Keratinocyte (primary cell): Measurements from ENCODE around the gene FXR1. TPM values are rescaled to one million over a fixed set of nuclear protein-coding genes. Genes with fewer than 3 reads are reported as not detected.

Source experiments
- DNase-seq: peaks from one replicate; pipeline ENCODE4 v3.0.0-alpha.2; 2011; ENCODE audit warnings: low read depth, missing footprints, low spot score
- FAIRE-seq: peaks from 2 replicates; lab custom pipeline; 2011; peaks lifted over from hg19 to GRCh38; lab: Jason Lieb, UNC
- H2AFZ ChIP-seq: 2 replicates; pipeline ENCODE4 v1.6.0; 2012; ENCODE audit warnings: low read length, control low read depth, inconsistent platforms; ENCODE audit not compliant: control insufficient read depth
- H3K27ac ChIP-seq: 2 replicates; pipeline ENCODE4 v1.5.1; 2011; ENCODE audit warnings: low read length; ENCODE audit not compliant: control insufficient read depth, insufficient read depth
- H3K27me3 ChIP-seq: 3 replicates; pipeline ENCODE4 v1.6.0; 2011; ENCODE audit warnings: low read length; ENCODE audit not compliant: control insufficient read depth, insufficient read depth; ENCODE audit errors: extremely low read depth
- H3K36me3 ChIP-seq, 2 experiments: 2 replicates in 1 of 2; 3 replicates in 1 of 2; pipeline ENCODE4 v1.5.1; 2011; ENCODE audit warnings: low read length in 2 of 2, mild to moderate bottlenecking in 1 of 2; ENCODE audit not compliant: control insufficient read depth in 2 of 2, insufficient read depth in 2 of 2; ENCODE audit errors: extremely low read depth in 1 of 2
- H3K4me1 ChIP-seq: 3 replicates; pipeline ENCODE4 v1.5.1; 2011; ENCODE audit warnings: low read length; ENCODE audit not compliant: control insufficient read depth, insufficient read depth; ENCODE audit errors: extremely low read depth
- H3K4me2 ChIP-seq: 3 replicates; pipeline ENCODE4 v1.6.0; 2011; ENCODE audit warnings: low read depth, low read length; ENCODE audit not compliant: control insufficient read depth, insufficient read depth; ENCODE audit errors: extremely low read depth
- H3K4me3 ChIP-seq, 3 experiments: fragments of 200-600 bp in 1 of 3; sonication (generic) in 1 of 3; 2 replicates in 2 of 3; 3 replicates in 1 of 3; pipeline ENCODE4 v1.5.1; 2011 to 2016; ENCODE audit warnings: low read length in 3 of 3, mild to moderate bottlenecking in 3 of 3, control low read depth in 2 of 3, inconsistent platforms in 1 of 3, low read depth in 1 of 3, mixed read lengths in 1 of 3, mixed run types in 1 of 3, moderate library complexity in 1 of 3; ENCODE audit not compliant: control insufficient read depth in 2 of 3, insufficient read depth in 2 of 3; ENCODE audit errors: extremely low read depth in 1 of 3
- H3K79me2 ChIP-seq: 2 replicates; pipeline ENCODE4 v1.6.0; 2012; ENCODE audit warnings: low read length; ENCODE audit not compliant: control insufficient read depth, insufficient read depth
- H3K9ac ChIP-seq: 3 replicates; pipeline ENCODE4 v1.6.0; 2011; ENCODE audit warnings: low read length; ENCODE audit not compliant: control insufficient read depth, insufficient read depth; ENCODE audit errors: extremely low read depth
- H3K9me1 ChIP-seq: 3 replicates; pipeline ENCODE4 v1.6.0; 2011; ENCODE audit warnings: low read length; ENCODE audit not compliant: control insufficient read depth, insufficient read depth; ENCODE audit errors: extremely low read depth
- H3K9me3 ChIP-seq: 2 replicates; pipeline ENCODE4 v1.5.1; 2012; ENCODE audit warnings: low read depth, low read length; ENCODE audit not compliant: control insufficient read depth
- H4K20me1 ChIP-seq: 3 replicates; pipeline ENCODE4 v1.6.0; 2011; ENCODE audit warnings: low read length; ENCODE audit not compliant: control insufficient read depth, insufficient read depth; ENCODE audit errors: extremely low read depth
- CTCF ChIP-seq, 3 experiments: IDR thresholded peaks in 1 of 3; conservative IDR thresholded peaks in 1 of 3; optimal IDR thresholded peaks in 1 of 3; 2 replicates in 2 of 3; 3 replicates in 1 of 3; pipeline versions ENCODE3 to v1.5.1; 2011; ENCODE audit warnings: low read length in 3 of 3, mild to moderate bottlenecking in 3 of 3, moderate library complexity in 2 of 3, control low read depth in 1 of 3, inconsistent platforms in 1 of 3; ENCODE audit not compliant: insufficient read depth in 2 of 3; ENCODE audit errors: extremely low read depth in 1 of 3
- EZH2 ChIP-seq: IDR thresholded peaks from one replicate; pipeline ENCODE4 v1.6.1; 2012; ENCODE audit warnings: inconsistent platforms, mild to moderate bottlenecking, low read length, moderate library complexity
- dilution Hi-C: fragments of 300-500 bp; cut with MboI; formaldehyde crosslinking; loops from one replicate; pipeline ENCODE4 v1.7.0; 2020; ENCODE audit warnings: low sequenced_read_pairs; ENCODE audit not compliant: extremely low pct_ligation_motif_present
- polyA plus RNA-seq, 5 experiments: library from polyadenylated mRNA; depleted of rRNA in 3 of 5; stranded (reverse) in 3 of 5; stranded (forward) in 1 of 5; unstranded in 1 of 5; fragments of >200 nt; gene quantifications; 1 replicate in 1 of 5; 2 replicates in 3 of 5; 3 replicates in 1 of 5; pipeline versions ENCODE4 v1.2.1 to v1.2.3, GENCODE V29; 2011 to 2012; ENCODE audit warnings: missing spikeins in 2 of 5, low read depth in 1 of 5, low replicate concordance in 1 of 5

FXR1 gene
- polyA plus RNA-seq, 1 donor (not counting 4 experiments of a cell fraction or from before 2014, with no cell fraction given): 125 TPM

DNA sequence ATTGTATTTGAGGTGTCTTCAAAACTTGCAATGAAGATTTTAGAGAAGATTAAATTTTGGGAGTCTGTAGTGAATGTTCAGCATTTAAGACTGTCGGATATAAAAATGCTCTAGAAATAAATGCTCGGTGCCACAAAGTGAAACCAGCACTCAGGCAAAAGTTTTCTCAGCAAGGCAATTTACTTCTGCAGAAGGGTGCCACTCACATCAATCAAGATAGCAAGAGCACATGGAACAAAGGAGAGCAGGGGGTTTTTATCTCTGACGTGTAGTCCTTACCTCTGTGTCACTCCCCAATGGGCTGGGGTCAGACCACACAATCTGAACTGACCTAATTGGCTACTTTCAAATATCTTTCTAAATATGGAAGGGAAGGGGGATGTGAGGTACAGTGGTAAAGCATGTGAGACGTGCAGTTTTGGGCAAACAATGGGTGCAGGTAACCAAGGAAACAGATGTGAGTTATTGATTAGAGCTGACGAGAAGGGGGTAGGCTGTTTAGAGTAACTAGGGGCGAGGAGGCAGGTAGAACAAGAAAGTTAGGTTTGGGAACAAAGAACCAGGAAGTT lies 23.4 kb upstream of the FXR1 start:
- no peak for FAIRE-seq
- H3K4me1 ChIP-seq: no peaks in the 10 kb centered on the region
- no peak overlapping the region for H3K4me3 ChIP-seq
- DNase-seq: no peak
- H2AFZ ChIP-seq: no peak overlapping the region
- no peaks in the 10 kb centered on the region for H3K27me3 ChIP-seq
- no peaks in the 10 kb centered on the region for H3K9me3 ChIP-seq
- no peak overlapping the region for H3K27ac ChIP-seq
- TF ChIP-seq EZH2 (no peak), CTCF (optimal IDR thresholded peaks at IDR 0.05 in 1 of 3, IDR thresholded peaks at IDR 0.05 in 1 of 3, conservative IDR thresholded peaks at IDR 0.05 in 1 of 3; ENCODE audit: extremely low read depth in 1 of 3, insufficient read depth in 2 of 3, low read length in 3 of 3) (no peak)
- dilution Hi-C loops: no loop called here
- H3K79me2 ChIP-seq: no peaks in the 10 kb centered on the region
- no peaks in the 10 kb centered on the region for H3K9me1 ChIP-seq
- H3K36me3 ChIP-seq: no peaks in the 10 kb centered on the region
- H4K20me1 ChIP-seq: no peaks in the 10 kb centered on the region
- no peak overlapping the region for H3K9ac ChIP-seq
- H3K4me2 ChIP-seq: no peak overlapping the region

- Histone ChIP-seq H3K9me1 (no peaks in the 10 kb centered on the region), H3K27me3 (no peaks in the 10 kb centered on the region), H3K36me3 (no peaks in the 10 kb centered on the region), H3K79me2 (no peaks in the 10 kb centered on the region), H3K9me3 (no peaks in the 10 kb centered on the region), H3K27ac (no peak overlapping the region), H4K20me1 (no peaks in the 10 kb centered on the region), H3K4me1 (no peaks in the 10 kb centered on the region), H2AFZ (no peak overlapping the region), H3K4me3 (no peak overlapping the region), H3K4me2 (no peak overlapping the region), H3K9ac (no peak overlapping the region)
- TF ChIP-seq CTCF (optimal IDR thresholded peaks at IDR 0.05 in 1 of 3, IDR thresholded peaks at IDR 0.05 in 1 of 3, conservative IDR thresholded peaks at IDR 0.05 in 1 of 3; ENCODE audit: extremely low read depth in 1 of 3, insufficient read depth in 2 of 3, low read length in 3 of 3) (no peak), EZH2 (no peak)
- FAIRE-seq: no peak
- dilution Hi-C loops: no loop called here
- DNase-seq: no peak
These were observed 13.9 kb upstream of the FXR1 start for GRCh38 chr3:180898572-180898971.
